Measurements from ENCODE around the gene MESP2. TPM values are rescaled to one million over a fixed set of nuclear protein-coding genes. Genes with fewer than 3 reads are reported as not detected.

Gene MESP2
- total RNA-seq, 1 experiment from 2014 or later: 1.1 TPM

- POLR2A ChIA-PET: no interaction called here
- ATAC-seq (no peak), DNase-seq (ENCODE audit: low read depth, low spot score) (no peak)
- no peak overlapping the region for H3K27ac ChIP-seq (ENCODE audit: low read length)
- TF ChIP-seq CTCF (IDR thresholded peaks at IDR 0.05): no peak
- no peak for TF ChIP-seq SIN3A (IDR thresholded peaks at IDR 0.05; ENCODE audit: borderline replicate concordance, insufficient read depth, low read depth, low read length)
- no peak for TF ChIP-seq TCF7L2 (IDR thresholded peaks at IDR 0.05; ENCODE audit: low read depth, low read length)
- TF ChIP-seq, protein P1, sequence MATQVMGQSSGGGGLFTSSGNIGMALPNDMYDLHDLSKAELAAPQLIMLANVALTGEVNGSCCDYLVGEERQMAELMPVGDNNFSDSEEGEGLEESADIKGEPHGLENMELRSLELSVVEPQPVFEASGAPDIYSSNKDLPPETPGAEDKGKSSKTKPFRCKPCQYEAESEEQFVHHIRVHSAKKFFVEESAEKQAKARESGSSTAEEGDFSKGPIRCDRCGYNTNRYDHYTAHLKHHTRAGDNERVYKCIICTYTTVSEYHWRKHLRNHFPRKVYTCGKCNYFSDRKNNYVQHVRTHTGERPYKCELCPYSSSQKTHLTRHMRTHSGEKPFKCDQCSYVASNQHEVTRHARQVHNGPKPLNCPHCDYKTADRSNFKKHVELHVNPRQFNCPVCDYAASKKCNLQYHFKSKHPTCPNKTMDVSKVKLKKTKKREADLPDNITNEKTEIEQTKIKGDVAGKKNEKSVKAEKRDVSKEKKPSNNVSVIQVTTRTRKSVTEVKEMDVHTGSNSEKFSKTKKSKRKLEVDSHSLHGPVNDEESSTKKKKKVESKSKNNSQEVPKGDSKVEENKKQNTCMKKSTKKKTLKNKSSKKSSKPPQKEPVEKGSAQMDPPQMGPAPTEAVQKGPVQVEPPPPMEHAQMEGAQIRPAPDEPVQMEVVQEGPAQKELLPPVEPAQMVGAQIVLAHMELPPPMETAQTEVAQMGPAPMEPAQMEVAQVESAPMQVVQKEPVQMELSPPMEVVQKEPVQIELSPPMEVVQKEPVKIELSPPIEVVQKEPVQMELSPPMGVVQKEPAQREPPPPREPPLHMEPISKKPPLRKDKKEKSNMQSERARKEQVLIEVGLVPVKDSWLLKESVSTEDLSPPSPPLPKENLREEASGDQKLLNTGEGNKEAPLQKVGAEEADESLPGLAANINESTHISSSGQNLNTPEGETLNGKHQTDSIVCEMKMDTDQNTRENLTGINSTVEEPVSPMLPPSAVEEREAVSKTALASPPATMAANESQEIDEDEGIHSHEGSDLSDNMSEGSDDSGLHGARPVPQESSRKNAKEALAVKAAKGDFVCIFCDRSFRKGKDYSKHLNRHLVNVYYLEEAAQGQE (IDR thresholded peaks at IDR 0.05; ENCODE audit: insufficient read depth in 1 of 2, low read depth in 2 of 2, low read length in 1 of 2): no peak
- no peak for TF ChIP-seq POLR2AphosphoS5 (IDR thresholded peaks at IDR 0.05; ENCODE audit: low read depth, low read length)
- in situ Hi-C loops (cut with HindIII; ENCODE audit: low pct_unique_long_range_greater_than_20kb, low sequenced_read_pairs) (no loop called here), intact Hi-C loops (cut with micrococcal nuclease; ENCODE audit: unreplicated experiment) (no loop called here)
- no peaks in the 10 kb centered on the region for H3K36me3 ChIP-seq (ENCODE audit: control insufficient read depth, insufficient read depth, low read length)
- no peaks in the 10 kb centered on the region for H3K4me1 ChIP-seq (ENCODE audit: control insufficient read depth, insufficient read depth, low read length)
- no peaks in the 10 kb centered on the region for H3K27me3 ChIP-seq (ENCODE audit: control insufficient read depth, insufficient read depth, low read length)
- BruUV-seq (replicated peaks): no TSS peak
- no peak overlapping the region for H3K4me3 ChIP-seq (ENCODE audit: low read depth in 2 of 2, low read length in 2 of 2)
- H3K9me3 ChIP-seq (ENCODE audit: control insufficient read depth, insufficient read depth, low read depth, low read length): no peaks in the 10 kb centered on the region
- CTCF ChIA-PET: interaction anchor here (0.6 kb wide), 1 partner anchor 347 kb away, joined by 4 read pairs; no protein-coding TSS in a partner anchor
These were observed 6.8 kb upstream of the MESP2 start for GRCh38 chr15:89769366-89769765.

GRCh38 chr15:89770041-89770440 lies 6.1 kb upstream of the MESP2 start:
- Histone ChIP-seq H3K4me3 (ENCODE audit: low read depth in 2 of 2, low read length in 2 of 2) (no peak overlapping the region), H3K4me1 (ENCODE audit: control insufficient read depth, insufficient read depth, low read length) (no peaks in the 10 kb centered on the region), H3K9me3 (ENCODE audit: control insufficient read depth, insufficient read depth, low read depth, low read length) (no peaks in the 10 kb centered on the region), H3K27me3 (ENCODE audit: control insufficient read depth, insufficient read depth, low read length) (no peaks in the 10 kb centered on the region), H3K36me3 (ENCODE audit: control insufficient read depth, insufficient read depth, low read length) (no peaks in the 10 kb centered on the region), H3K27ac (ENCODE audit: low read length) (no peak overlapping the region)
- POLR2A ChIA-PET: no interaction called here
- BruUV-seq (replicated peaks): no TSS peak
- TF ChIP-seq SIN3A (IDR thresholded peaks at IDR 0.05; ENCODE audit: borderline replicate concordance, insufficient read depth, low read depth, low read length) (no peak), CTCF (IDR thresholded peaks at IDR 0.05) (no peak), POLR2AphosphoS5 (IDR thresholded peaks at IDR 0.05; ENCODE audit: low read depth, low read length) (no peak), TCF7L2 (IDR thresholded peaks at IDR 0.05; ENCODE audit: low read depth, low read length) (no peak)
- TF ChIP-seq, protein P1 (IDR thresholded peaks at IDR 0.05; ENCODE audit: insufficient read depth in 1 of 2, low read depth in 2 of 2, low read length in 1 of 2): no peak
- CTCF ChIA-PET: interaction anchor here (0.9 kb wide), 1 partner anchor 29 kb away, joined by 4 read pairs; no protein-coding TSS in a partner anchor
- DNase-seq (ENCODE audit: low read depth, low spot score) (no peak), ATAC-seq (no peak)
- in situ Hi-C loops (cut with HindIII; ENCODE audit: low pct_unique_long_range_greater_than_20kb, low sequenced_read_pairs): no loop called here
- intact Hi-C loops (cut with micrococcal nuclease; ENCODE audit: unreplicated experiment): no loop called here
